ENCODE data around the gene REG3A. TPM values are rescaled to one million over a fixed set of nuclear protein-coding genes. Genes with fewer than 3 reads are reported as not detected.

The REG3A gene
- total RNA-seq: not detected
- under 1 TPM in 1 of 3 donors, not detected in 2; 0.53 TPM for polyA plus RNA-seq
- long read RNA-seq, donor 1: 0 reads
- long read RNA-seq, donor 2: 0 reads

GRCh38 chr2:79159653-79160052 is at the start of gene REG3A:
REG3A (minus strand) TSS chr2:79159753; CDS start chr2:79159405, 348 bp downstream.
- TF ChIP-seq CTCF (IDR thresholded peaks at IDR 0.05): no peak
- no peaks in the 10 kb centered on the region for H3K27me3 ChIP-seq (ENCODE audit: insufficient read depth in 3 of 3, low read length in 2 of 3)
- H3K27ac ChIP-seq: no peak within 1 kb of the TSS
- no peaks in the 10 kb centered on the region for H3K9me3 ChIP-seq
- no peak for DNase-seq
- no peak within 1 kb of the TSS for H3K4me3 ChIP-seq
- no peak for ATAC-seq
- H3K4me1 ChIP-seq: no peaks in the 10 kb centered on the region
- no peaks in the 10 kb centered on the region for H3K36me3 ChIP-seq (ENCODE audit: insufficient read depth in 1 of 2, low read depth in 1 of 2)
- intact Hi-C loops (cut with DNase I): no loop called here

GRCh38 chr2:79200762-79201161 is 41.2 kb upstream of the REG3A start:
- Histone ChIP-seq H3K4me3 (no peak overlapping the region), H3K27me3 (ENCODE audit: insufficient read depth in 3 of 3, low read length in 2 of 3) (no peaks in the 10 kb centered on the region), H3K36me3 (ENCODE audit: insufficient read depth in 1 of 2, low read depth in 1 of 2) (no peaks in the 10 kb centered on the region), H3K4me1 (no peaks in the 10 kb centered on the region), H3K9me3 (no peaks in the 10 kb centered on the region), H3K27ac (no peak overlapping the region)
- TF ChIP-seq CTCF (IDR thresholded peaks at IDR 0.05): no peak
- ATAC-seq: no peak
- DNase-seq: no peak
- 63 to 80% (median 66%) methylated on average over 1 of the region's 1 CpG for WGBS, 3 donors
- intact Hi-C loops (cut with DNase I): no loop called here

DNA sequence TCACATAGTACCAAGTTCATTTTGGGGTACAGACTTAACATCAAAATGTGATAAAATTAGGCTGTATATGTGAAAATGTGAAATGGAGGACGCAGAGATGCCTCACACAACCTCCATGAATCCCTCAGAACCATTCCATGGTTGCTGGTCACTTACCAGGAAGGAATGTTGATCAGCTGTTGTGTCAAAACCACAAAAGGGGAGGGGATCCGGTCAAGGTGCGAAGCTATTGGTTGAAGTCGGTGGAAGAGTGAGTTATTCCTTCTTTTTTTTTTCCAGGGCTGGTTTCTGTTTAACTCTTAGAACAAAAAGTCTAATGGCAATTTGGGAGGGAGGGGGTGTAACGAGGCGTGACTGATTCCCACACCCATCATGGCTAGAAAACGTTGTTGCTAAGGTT is 32.3 kb upstream of the REG3A start:
- Histone ChIP-seq H3K4me1 (no peaks in the 10 kb centered on the region), H3K27ac (no peak overlapping the region), H3K27me3 (ENCODE audit: insufficient read depth in 3 of 3, low read length in 2 of 3) (no peaks in the 10 kb centered on the region), H3K9me3 (no peaks in the 10 kb centered on the region), H3K36me3 (ENCODE audit: insufficient read depth in 1 of 2, low read depth in 1 of 2) (no peaks in the 10 kb centered on the region), H3K4me3 (no peak overlapping the region)
- intact Hi-C loops (cut with DNase I): no loop called here
- 46 to 62% (median 54%) methylated on average over 7 of the region's 7 CpGs for WGBS, 3 donors
- no peak for TF ChIP-seq CTCF (IDR thresholded peaks at IDR 0.05)
- ATAC-seq (no peak), DNase-seq (no peak)

DNA sequence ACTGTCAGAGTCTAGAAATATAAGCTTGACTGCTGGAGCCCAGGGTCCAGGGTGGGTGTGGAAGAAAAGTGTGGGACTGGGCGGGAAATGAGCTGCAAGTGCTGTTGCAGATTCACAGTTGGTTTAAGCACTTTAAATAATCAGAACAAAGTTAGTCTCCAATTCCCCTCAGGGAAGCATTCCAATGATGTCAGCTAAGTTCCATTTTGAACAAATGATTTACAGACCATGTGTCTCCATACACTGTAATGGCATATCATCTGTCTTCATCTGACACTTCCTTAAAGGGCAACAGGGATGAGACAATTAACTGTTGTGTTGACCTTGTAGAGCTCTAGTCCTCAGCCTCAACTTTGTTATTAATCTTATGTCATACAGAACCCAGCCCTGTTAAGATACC is 31.5 kb upstream of the REG3A start:
- no peak for ATAC-seq
- Histone ChIP-seq H3K27me3 (ENCODE audit: insufficient read depth in 3 of 3, low read length in 2 of 3) (no peaks in the 10 kb centered on the region), H3K36me3 (ENCODE audit: insufficient read depth in 1 of 2, low read depth in 1 of 2) (no peaks in the 10 kb centered on the region), H3K4me1 (no peaks in the 10 kb centered on the region), H3K9me3 (no peaks in the 10 kb centered on the region), H3K27ac (no peak overlapping the region), H3K4me3 (no peak overlapping the region)
- TF ChIP-seq CTCF (IDR thresholded peaks at IDR 0.05): no peak
- 55 to 69% (median 60%) methylated on average over 1 of the region's 1 CpG for WGBS, 3 donors
- intact Hi-C loops (cut with DNase I): no loop called here
- no peak for DNase-seq

GRCh38 chr2:79189465-79189864 is 29.9 kb upstream of the REG3A start:
- ATAC-seq (no peak), DNase-seq (no peak)
- no peaks in the 10 kb centered on the region for H3K9me3 ChIP-seq
- 41 to 42% (median 42%) methylated on average over 3 of the region's 3 CpGs for WGBS, 3 donors
- no peaks in the 10 kb centered on the region for H3K27me3 ChIP-seq (ENCODE audit: insufficient read depth in 3 of 3, low read length in 2 of 3)
- H3K27ac ChIP-seq: no peak overlapping the region
- H3K4me1 ChIP-seq: no peaks in the 10 kb centered on the region
- no peak for TF ChIP-seq CTCF (IDR thresholded peaks at IDR 0.05)
- no peaks in the 10 kb centered on the region for H3K36me3 ChIP-seq (ENCODE audit: insufficient read depth in 1 of 2, low read depth in 1 of 2)
- intact Hi-C loops (cut with DNase I): no loop called here
- no peak overlapping the region for H3K4me3 ChIP-seq
